HG03135 (cell line): ENCODE data around the gene HOXB9.

Experiments
- ATAC-seq: cut with Tn5 transposase; IDR thresholded peaks from one replicate; pipeline ENCODE4 v1.9.1; 2021; ENCODE audit warnings: mild to moderate bottlenecking, moderate library complexity; ENCODE audit not compliant: unreplicated experiment

HOXB9 gene

GRCh38 chr17:48639982-48640857, 14.1 kb upstream of the HOXB9 start:
- ATAC-seq, result no peak

GRCh38 chr17:48639136-48639535, 13.0 kb upstream of the HOXB9 start:
- ATAC-seq, result no peak

GRCh38 chr17:48637323-48638260, 11.4 kb upstream of the HOXB9 start:
- ATAC-seq, result no peak

- ATAC-seq, result no peak
These were observed 10.2 kb upstream of the HOXB9 start for GRCh38 chr17:48636177-48637018.

GRCh38 chr17:48634493-48635208, 8.5 kb upstream of the HOXB9 start:
- no peak for ATAC-seq

- no peak for ATAC-seq
These were observed 7.1 kb upstream of the HOXB9 start for GRCh38 chr17:48633266-48633677.

GRCh38 chr17:48632579-48633265, 6.6 kb upstream of the HOXB9 start:
- ATAC-seq, result no peak

GRCh38 chr17:48631693-48632578, 5.8 kb upstream of the HOXB9 start:
- ATAC-seq, result no peak

- ATAC-seq, result no peak
These were observed 5.0 kb upstream of the HOXB9 start for GRCh38 chr17:48630925-48631692.

- ATAC-seq, result no peak
These were observed 4.1 kb upstream of the HOXB9 start for GRCh38 chr17:48630009-48630924.

- no peak for ATAC-seq
These were observed 3.2 kb upstream of the HOXB9 start for GRCh38 chr17:48629411-48629759.

GRCh38 chr17:48628649-48629410, 2.7 kb upstream of the HOXB9 start:
- no peak for ATAC-seq

- ATAC-seq, result no peak
These were observed 1.7 kb upstream of the HOXB9 start for GRCh38 chr17:48627623-48628521.

GRCh38 chr17:48627118-48627597, 1.0 kb upstream of the HOXB9 start:
- no peak for ATAC-seq
